ENCODE results near the gene LAMA3. TPM values are rescaled to one million over a fixed set of nuclear protein-coding genes. Genes with fewer than 3 reads are reported as not detected.

LAMA3 gene
- total and polyA plus RNA-seq, 2 experiments from 2014 or later, result 3.9 to 4.9 TPM

DNA sequence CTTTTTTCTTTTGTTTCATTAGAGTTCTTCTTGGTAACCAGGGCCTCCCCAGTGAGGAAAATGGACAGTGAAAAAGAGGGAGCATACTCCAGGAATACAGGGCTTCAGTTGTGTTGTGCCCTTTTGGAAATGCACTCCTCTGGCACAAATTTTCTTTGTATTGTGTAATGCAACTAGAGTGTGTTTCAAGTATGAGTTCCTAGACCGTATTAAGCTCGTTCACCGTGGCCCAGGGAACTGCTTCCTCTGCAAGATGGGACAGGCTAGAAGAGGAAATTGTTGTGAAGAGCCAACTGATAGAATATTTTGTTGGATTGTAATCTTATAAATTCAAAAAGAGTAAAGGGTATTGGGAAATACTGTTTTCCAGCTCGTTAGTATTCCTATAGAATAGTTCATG is 188.1 kb downstream of the LAMA3 start:
- H3K36me3 Mint-ChIP-seq (ENCODE audit: low read depth), result no peaks in the 10 kb centered on the region
- Histone ChIP-seq H3K4me1 (ENCODE audit: insufficient read depth) (peaks cover 26% of the 10 kb centered on the region), H3K27me3 (ENCODE audit: insufficient read depth) (no peaks in the 10 kb centered on the region), H3K9me2 (ENCODE audit: insufficient read depth) (no peaks in the 10 kb centered on the region), H3K36me3 (ENCODE audit: insufficient read depth) (no peaks in the 10 kb centered on the region), H3K4me3 (no peak overlapping the region), H3K27ac (ENCODE audit: low read depth) (no peak overlapping the region), H3K79me2 (replicated peaks; ENCODE audit: insufficient read depth) (no peaks in the 10 kb centered on the region), H3K4me2 (no peak overlapping the region), H4K20me1 (replicated peaks; ENCODE audit: insufficient read depth) (no peaks in the 10 kb centered on the region), H2AFZ (no peak overlapping the region), H3F3A (replicated peaks; ENCODE audit: low read depth) (no peaks in the 10 kb centered on the region)
- H3K27me3 Mint-ChIP-seq (ENCODE audit: insufficient read depth, low read depth, poor library complexity), result peaks cover 6% of the 10 kb centered on the region
- DNase-seq (ENCODE audit: low spot score) (no peak), ATAC-seq (no peak)
- H3K9me3 Mint-ChIP-seq, result no peaks in the 10 kb centered on the region
- peaks cover 16% of the 10 kb centered on the region for H3K4me1 Mint-ChIP-seq
- TF ChIP-seq ZNF114 (CRISPR knock-in tag; IDR thresholded peaks at IDR 0.05), result no peak
- no peak for TF ChIP-seq STAT1 (IDR thresholded peaks at IDR 0.05; ENCODE audit: unreplicated experiment)
- TF ChIP-seq CREB1 (CRISPR knock-in tag; IDR thresholded peaks at IDR 0.05; ENCODE audit: low read depth), result no peak
- TF ChIP-seq, protein P1, sequence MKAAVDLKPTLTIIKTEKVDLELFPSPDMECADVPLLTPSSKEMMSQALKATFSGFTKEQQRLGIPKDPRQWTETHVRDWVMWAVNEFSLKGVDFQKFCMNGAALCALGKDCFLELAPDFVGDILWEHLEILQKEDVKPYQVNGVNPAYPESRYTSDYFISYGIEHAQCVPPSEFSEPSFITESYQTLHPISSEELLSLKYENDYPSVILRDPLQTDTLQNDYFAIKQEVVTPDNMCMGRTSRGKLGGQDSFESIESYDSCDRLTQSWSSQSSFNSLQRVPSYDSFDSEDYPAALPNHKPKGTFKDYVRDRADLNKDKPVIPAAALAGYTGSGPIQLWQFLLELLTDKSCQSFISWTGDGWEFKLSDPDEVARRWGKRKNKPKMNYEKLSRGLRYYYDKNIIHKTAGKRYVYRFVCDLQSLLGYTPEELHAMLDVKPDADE (IDR thresholded peaks at IDR 0.05), result no peak
- no peak for TF ChIP-seq POLR2AphosphoS5 (IDR thresholded peaks at IDR 0.05; ENCODE audit: low read depth)
- TF ChIP-seq JUNB (IDR thresholded peaks at IDR 0.05; ENCODE audit: unreplicated experiment), result no peak
- no peak for TF ChIP-seq ZNF331 (CRISPR knock-in tag; IDR thresholded peaks at IDR 0.05; ENCODE audit: low read depth)
- TF ChIP-seq, protein P2, sequence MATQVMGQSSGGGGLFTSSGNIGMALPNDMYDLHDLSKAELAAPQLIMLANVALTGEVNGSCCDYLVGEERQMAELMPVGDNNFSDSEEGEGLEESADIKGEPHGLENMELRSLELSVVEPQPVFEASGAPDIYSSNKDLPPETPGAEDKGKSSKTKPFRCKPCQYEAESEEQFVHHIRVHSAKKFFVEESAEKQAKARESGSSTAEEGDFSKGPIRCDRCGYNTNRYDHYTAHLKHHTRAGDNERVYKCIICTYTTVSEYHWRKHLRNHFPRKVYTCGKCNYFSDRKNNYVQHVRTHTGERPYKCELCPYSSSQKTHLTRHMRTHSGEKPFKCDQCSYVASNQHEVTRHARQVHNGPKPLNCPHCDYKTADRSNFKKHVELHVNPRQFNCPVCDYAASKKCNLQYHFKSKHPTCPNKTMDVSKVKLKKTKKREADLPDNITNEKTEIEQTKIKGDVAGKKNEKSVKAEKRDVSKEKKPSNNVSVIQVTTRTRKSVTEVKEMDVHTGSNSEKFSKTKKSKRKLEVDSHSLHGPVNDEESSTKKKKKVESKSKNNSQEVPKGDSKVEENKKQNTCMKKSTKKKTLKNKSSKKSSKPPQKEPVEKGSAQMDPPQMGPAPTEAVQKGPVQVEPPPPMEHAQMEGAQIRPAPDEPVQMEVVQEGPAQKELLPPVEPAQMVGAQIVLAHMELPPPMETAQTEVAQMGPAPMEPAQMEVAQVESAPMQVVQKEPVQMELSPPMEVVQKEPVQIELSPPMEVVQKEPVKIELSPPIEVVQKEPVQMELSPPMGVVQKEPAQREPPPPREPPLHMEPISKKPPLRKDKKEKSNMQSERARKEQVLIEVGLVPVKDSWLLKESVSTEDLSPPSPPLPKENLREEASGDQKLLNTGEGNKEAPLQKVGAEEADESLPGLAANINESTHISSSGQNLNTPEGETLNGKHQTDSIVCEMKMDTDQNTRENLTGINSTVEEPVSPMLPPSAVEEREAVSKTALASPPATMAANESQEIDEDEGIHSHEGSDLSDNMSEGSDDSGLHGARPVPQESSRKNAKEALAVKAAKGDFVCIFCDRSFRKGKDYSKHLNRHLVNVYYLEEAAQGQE (IDR thresholded peaks at IDR 0.05; ENCODE audit: unreplicated experiment), result no peak
- TF ChIP-seq, protein P3, sequence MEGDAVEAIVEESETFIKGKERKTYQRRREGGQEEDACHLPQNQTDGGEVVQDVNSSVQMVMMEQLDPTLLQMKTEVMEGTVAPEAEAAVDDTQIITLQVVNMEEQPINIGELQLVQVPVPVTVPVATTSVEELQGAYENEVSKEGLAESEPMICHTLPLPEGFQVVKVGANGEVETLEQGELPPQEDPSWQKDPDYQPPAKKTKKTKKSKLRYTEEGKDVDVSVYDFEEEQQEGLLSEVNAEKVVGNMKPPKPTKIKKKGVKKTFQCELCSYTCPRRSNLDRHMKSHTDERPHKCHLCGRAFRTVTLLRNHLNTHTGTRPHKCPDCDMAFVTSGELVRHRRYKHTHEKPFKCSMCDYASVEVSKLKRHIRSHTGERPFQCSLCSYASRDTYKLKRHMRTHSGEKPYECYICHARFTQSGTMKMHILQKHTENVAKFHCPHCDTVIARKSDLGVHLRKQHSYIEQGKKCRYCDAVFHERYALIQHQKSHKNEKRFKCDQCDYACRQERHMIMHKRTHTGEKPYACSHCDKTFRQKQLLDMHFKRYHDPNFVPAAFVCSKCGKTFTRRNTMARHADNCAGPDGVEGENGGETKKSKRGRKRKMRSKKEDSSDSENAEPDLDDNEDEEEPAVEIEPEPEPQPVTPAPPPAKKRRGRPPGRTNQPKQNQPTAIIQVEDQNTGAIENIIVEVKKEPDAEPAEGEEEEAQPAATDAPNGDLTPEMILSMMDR (conservative IDR thresholded peaks at IDR 0.05; ENCODE audit: low read depth in 2 of 2), result no peak
- no peak for TF ChIP-seq EZH2 (IDR thresholded peaks at IDR 0.05; ENCODE audit: low read depth, unreplicated experiment)
- no peak for TF ChIP-seq EZH2phosphoT487 (IDR thresholded peaks at IDR 0.05; ENCODE audit: unreplicated experiment)
- no peak for TF ChIP-seq NANOG (IDR thresholded peaks at IDR 0.05; ENCODE audit: borderline replicate concordance)
- H3K4me3 Mint-ChIP-seq, result no peak overlapping the region
- no peak overlapping the region for H3K27ac Mint-ChIP-seq
